SU-DHL-6 (cell line): ENCODE data around the gene PGAP3.

Source experiments
- EZH2phosphoT487 ChIP-seq: fragments of 200-600 bp; sonication (generic), shearing (Covaris generic); conservative IDR thresholded peaks from 2 replicates; pipeline ENCODE4 v1.6.1; 2018; ENCODE audit warnings: mild to moderate bottlenecking, antibody characterized with exemption, low read length, moderate library complexity, mixed read lengths
- TF ChIP-seq, protein P1 (sequence below): fragments of 200-600 bp; sonication (generic); IDR thresholded peaks from one replicate; pipeline ENCODE4 v1.5.1; 2017; ENCODE audit warnings: antibody characterized with exemption, mild to moderate bottlenecking, low read length, moderate library complexity; ENCODE audit not compliant: insufficient read depth, poor library complexity, severe bottlenecking

DNA sequence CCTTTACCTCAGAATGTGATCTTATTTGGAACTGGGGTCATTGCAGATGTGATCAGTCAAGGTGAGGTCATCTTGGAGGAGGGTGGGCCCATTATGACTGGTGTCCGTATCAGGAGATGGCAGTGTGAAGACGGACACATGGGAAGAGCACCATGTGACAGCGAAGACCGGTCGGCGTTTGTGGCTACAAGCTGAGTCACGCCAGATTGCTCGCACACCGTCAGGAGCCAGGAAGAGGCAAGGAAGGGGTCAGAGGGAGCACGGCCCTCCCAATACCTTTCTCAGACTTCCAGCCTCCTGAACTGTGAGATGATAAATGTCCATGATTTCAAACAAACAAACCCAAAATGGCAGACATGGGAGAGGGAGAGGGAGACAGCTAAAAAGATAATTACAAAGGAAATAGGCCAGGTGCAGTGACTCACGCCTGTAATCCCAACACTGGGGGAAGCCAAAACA, 37.7 kb downstream of the PGAP3 start:
- TF ChIP-seq, protein P1, sequence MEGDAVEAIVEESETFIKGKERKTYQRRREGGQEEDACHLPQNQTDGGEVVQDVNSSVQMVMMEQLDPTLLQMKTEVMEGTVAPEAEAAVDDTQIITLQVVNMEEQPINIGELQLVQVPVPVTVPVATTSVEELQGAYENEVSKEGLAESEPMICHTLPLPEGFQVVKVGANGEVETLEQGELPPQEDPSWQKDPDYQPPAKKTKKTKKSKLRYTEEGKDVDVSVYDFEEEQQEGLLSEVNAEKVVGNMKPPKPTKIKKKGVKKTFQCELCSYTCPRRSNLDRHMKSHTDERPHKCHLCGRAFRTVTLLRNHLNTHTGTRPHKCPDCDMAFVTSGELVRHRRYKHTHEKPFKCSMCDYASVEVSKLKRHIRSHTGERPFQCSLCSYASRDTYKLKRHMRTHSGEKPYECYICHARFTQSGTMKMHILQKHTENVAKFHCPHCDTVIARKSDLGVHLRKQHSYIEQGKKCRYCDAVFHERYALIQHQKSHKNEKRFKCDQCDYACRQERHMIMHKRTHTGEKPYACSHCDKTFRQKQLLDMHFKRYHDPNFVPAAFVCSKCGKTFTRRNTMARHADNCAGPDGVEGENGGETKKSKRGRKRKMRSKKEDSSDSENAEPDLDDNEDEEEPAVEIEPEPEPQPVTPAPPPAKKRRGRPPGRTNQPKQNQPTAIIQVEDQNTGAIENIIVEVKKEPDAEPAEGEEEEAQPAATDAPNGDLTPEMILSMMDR, result no peak
- no peak for TF ChIP-seq EZH2phosphoT487
